A549 treated with Hydrocortisone at 1 μM for 4 hours (cell line): Measurements from ENCODE around the gene NF2. TPM values are rescaled to one million over a fixed set of nuclear protein-coding genes. Genes with fewer than 3 reads are reported as not detected.

Experiments used
- total RNA-seq: library from RNA; stranded (reverse); fragments of 200-300 nt; extraction: Qiagen RNA extraction; gene quantifications from 5 replicates; pipeline ENCODE4 v1.2.3, GENCODE V29; 2022

The NF2 gene
- total RNA-seq: 11.7 to 17.0 TPM (median 14.3 TPM) in 5 replicates

DNA sequence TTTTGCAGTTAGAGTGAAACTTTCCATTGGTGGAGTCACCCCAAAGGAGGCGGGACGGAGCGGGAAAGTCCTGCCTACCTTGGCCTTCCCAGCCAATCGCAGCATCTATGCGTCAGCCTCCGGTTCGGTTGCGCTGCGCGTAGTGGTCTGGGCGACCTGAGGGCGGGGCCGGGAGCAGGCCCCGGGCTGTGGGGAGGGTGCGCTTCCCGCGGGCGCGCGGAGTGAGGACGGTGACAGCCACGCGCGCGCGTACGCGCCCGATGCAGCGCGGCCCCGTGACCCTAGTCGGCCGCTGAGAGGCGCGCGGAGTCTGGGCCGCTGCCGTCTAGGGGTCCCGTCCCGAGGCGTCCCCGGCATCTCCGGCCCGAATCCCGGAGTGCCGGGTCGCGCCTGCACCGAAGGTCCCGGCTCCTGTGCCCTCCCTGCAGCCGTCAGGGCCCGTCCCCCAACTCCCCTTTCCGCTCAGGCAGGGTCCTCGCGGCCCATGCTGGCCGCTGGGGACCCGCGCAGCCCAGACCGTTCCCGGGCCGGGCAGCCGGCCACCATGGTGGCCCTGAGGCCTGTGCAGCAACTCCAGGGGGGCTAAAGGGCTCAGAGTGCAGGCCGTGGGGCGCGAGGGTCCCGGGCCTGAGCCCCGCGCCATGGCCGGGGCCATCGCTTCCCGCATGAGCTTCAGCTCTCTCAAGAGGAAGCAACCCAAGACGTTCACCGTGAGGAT is at the start of gene NF2:
Gene NF2 (plus strand): TSS at position 276 of the 718 bp plus-strand sequence. CDS start 366 bp downstream, at position 642.

GRCh38 chr22:29719899-29720645 is 116.6 kb downstream of the NF2 start, which contains the start of gene CABP7:
Gene CABP7, plus strand, starts transcription at chr22:29720003. Its CDS starts 422 bp downstream, at chr22:29720425.

Other genes starting within 250 kb of the NF2 start
- gene AP1B1, start 215.1 kb upstream of the NF2 start, total RNA-seq: 24.6 to 27.6 TPM (median 26.2 TPM) in 5 replicates
- not detected in 5 replicates for gene RFPL1, start 165.1 kb upstream of the NF2 start, total RNA-seq
- 0.09 to 0.16 TPM (median 0.09 TPM) in 5 replicates for gene NEFH, start 123.4 kb upstream of the NF2 start, total RNA-seq
- gene THOC5, start 49.9 kb upstream of the NF2 start, total RNA-seq: 27.0 to 31.6 TPM (median 31.1 TPM) in 5 replicates
- 56.9 to 62.8 TPM (median 60.2 TPM) in 5 replicates for gene NIPSNAP1, start 22.5 kb upstream of the NF2 start, total RNA-seq
- 0.14 to 0.17 TPM (median 0.15 TPM) in 5 replicates for gene CABP7, start 116.4 kb downstream of the NF2 start, total RNA-seq
- 10.8 to 20.5 TPM (median 19.4 TPM) in 5 replicates for gene ZMAT5, start 163.4 kb downstream of the NF2 start, total RNA-seq
- gene UQCR10, start 163.7 kb downstream of the NF2 start, total RNA-seq: 99.4 to 124 TPM (median 116 TPM) in 5 replicates
- 26.2 to 31.1 TPM (median 28.4 TPM) in 5 replicates for gene ASCC2, start 234.6 kb downstream of the NF2 start, total RNA-seq